HEK293T (cell line): Measurements from ENCODE around the gene IL19.

Experiments
- BHLHE40 ChIP-seq: fragments of 450-650 bp; IDR thresholded peaks from 2 replicates; pipeline ENCODE4 v1.6.1; 2016; ENCODE audit warnings: mild to moderate bottlenecking, moderate library complexity, borderline replicate concordance
- CTBP1 ChIP-seq: fragments of 450-650 bp; IDR thresholded peaks from 2 replicates; pipeline ENCODE4 v1.6.1; 2016; ENCODE audit warnings: borderline replicate concordance
- ELF4 ChIP-seq: fragments of 450-650 bp; IDR thresholded peaks from 2 replicates; pipeline ENCODE4 v1.6.1; 2017; ENCODE audit warnings: antibody characterized with exemption
- L3MBTL2 ChIP-seq: fragments of 450-650 bp; conservative IDR thresholded peaks from 2 replicates; pipeline ENCODE4 v1.6.1; 2016; ENCODE audit warnings: mild to moderate bottlenecking
- SP1 ChIP-seq: fragments of 450-650 bp; IDR thresholded peaks from 2 replicates; pipeline ENCODE4 v1.6.1; 2017

DNA sequence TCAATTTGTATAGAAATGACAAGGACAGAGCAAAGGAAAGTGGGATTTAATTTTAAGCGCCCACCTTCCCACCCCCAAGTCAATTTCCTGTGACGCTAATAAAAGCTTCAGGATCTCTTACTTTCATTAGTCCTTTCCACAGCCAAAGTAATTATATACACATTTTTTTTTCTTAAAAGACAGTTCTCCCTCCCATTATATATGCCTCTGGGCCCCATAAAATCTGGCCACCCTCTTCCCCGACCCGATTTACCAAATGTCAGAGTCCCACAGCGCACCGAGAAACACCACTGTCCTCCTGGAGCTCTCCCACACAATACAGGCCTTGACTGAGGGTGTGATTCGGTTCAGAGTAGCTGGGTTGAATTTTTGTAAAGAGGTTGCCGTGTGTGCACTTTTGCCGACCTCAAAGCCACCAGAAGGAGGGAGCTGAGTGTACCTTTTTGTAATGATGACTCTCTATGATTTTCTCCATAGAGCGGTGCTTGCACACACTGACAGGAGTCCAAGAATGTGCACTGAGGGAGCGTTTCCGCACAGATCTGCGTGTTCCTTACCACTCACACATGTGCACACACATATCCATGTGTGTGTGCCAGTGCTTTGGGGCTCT, 27.9 kb downstream of the IL19 start:
- no peak for TF ChIP-seq BHLHE40
- TF ChIP-seq SP1 = no peak
- no peak for TF ChIP-seq L3MBTL2
- no peak for TF ChIP-seq CTBP1
- no peak for TF ChIP-seq ELF4
